Ishikawa (cell line): Measurements from ENCODE around the gene FAM229B.

Source experiments
- CEBPB ChIP-seq: IDR thresholded peaks from 2 replicates; pipeline ENCODE4 v1.6.1; 2012
- CREB1 ChIP-seq: IDR thresholded peaks from 2 replicates; pipeline ENCODE4 v1.6.1; 2012; ENCODE audit warnings: low read depth
- EGR1 ChIP-seq: IDR thresholded peaks from 2 replicates; pipeline ENCODE4 v1.6.1; 2012
- EP300 ChIP-seq: IDR thresholded peaks from 2 replicates; pipeline ENCODE4 v1.6.1; 2012; ENCODE audit warnings: borderline replicate concordance
- FOXM1 ChIP-seq: IDR thresholded peaks from 2 replicates; pipeline ENCODE4 v1.6.1; 2012; ENCODE audit warnings: low read depth, borderline replicate concordance
- NFIC ChIP-seq: IDR thresholded peaks from 2 replicates; pipeline ENCODE4 v1.6.1; 2012
- RAD21 ChIP-seq: IDR thresholded peaks from 2 replicates; pipeline ENCODE4 v1.6.1; 2012; ENCODE audit warnings: low read depth
- TAF1 ChIP-seq: IDR thresholded peaks from 2 replicates; pipeline ENCODE4 v1.6.1; 2012; ENCODE audit warnings: low read depth, mild to moderate bottlenecking
- TCF12 ChIP-seq: IDR thresholded peaks from 2 replicates; pipeline ENCODE4 v1.6.1; 2012; ENCODE audit warnings: low read depth
- YY1 ChIP-seq: IDR thresholded peaks from 2 replicates; pipeline ENCODE4 v1.6.1; 2012; ENCODE audit warnings: low read depth
- ZBTB7A ChIP-seq: IDR thresholded peaks from 2 replicates; pipeline ENCODE4 v1.6.1; 2012; ENCODE audit warnings: low read depth
- TF ChIP-seq, protein P1 (sequence below): IDR thresholded peaks from 2 replicates; pipeline ENCODE4 v1.6.1; 2012; ENCODE audit warnings: low read depth, mild to moderate bottlenecking
- TF ChIP-seq, protein P2 (sequence below): IDR thresholded peaks from 2 replicates; pipeline ENCODE4 v1.6.1; 2012
- TF ChIP-seq, protein P3 (sequence below): IDR thresholded peaks from 2 replicates; pipeline ENCODE4 v1.6.1; 2012

DNA sequence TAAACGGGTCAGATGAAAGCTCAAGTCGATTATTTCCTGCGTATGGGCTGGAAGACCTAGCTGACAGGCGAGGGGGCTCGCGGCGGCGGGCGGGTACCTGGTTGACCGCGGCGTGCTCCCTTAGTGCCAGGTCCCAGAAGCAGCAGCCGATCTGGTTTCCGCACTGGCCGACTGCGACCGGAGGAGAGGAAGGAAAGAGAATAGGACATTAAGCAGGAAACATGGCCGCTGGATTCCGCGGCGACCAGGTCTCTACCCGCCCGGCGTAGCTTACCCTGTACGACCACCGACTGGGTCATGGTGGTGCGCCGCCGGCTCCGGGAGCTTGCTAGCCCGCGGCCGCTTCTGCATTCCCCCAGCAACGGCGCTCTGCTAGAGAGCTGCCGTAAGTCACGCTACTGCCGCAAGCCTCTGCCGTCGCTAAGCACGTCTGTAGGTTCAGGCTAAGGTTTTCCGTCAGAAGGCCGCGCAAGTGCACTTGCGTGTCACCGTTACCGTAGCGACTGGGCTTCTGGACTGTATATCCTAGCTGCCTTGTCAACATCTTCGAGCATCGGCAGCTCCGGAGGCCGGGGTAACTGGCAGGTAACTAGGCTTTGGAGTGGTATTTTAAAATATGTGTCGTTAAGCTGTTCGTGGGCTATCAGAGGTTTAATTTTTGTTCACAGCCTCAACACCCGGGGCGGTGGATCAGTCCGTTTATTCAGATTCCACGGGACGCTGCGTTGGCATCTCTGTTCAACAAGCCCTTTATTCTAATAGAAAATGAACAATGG lies at the start of gene FAM229B, which contains the start of gene TUBE1:
- TF ChIP-seq, protein P1, sequence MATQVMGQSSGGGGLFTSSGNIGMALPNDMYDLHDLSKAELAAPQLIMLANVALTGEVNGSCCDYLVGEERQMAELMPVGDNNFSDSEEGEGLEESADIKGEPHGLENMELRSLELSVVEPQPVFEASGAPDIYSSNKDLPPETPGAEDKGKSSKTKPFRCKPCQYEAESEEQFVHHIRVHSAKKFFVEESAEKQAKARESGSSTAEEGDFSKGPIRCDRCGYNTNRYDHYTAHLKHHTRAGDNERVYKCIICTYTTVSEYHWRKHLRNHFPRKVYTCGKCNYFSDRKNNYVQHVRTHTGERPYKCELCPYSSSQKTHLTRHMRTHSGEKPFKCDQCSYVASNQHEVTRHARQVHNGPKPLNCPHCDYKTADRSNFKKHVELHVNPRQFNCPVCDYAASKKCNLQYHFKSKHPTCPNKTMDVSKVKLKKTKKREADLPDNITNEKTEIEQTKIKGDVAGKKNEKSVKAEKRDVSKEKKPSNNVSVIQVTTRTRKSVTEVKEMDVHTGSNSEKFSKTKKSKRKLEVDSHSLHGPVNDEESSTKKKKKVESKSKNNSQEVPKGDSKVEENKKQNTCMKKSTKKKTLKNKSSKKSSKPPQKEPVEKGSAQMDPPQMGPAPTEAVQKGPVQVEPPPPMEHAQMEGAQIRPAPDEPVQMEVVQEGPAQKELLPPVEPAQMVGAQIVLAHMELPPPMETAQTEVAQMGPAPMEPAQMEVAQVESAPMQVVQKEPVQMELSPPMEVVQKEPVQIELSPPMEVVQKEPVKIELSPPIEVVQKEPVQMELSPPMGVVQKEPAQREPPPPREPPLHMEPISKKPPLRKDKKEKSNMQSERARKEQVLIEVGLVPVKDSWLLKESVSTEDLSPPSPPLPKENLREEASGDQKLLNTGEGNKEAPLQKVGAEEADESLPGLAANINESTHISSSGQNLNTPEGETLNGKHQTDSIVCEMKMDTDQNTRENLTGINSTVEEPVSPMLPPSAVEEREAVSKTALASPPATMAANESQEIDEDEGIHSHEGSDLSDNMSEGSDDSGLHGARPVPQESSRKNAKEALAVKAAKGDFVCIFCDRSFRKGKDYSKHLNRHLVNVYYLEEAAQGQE = no peak
- TF ChIP-seq TCF12 (peak; percentile 53; the same call in 1 of the 2 replicates), CREB1 (no peak), CEBPB (no peak), FOXM1 (no peak), ZBTB7A (no peak), RAD21 (no peak), NFIC (no peak), EGR1 (no peak), YY1 (peak; percentile 36; the same call in 1 of the 2 replicates), TAF1 (peak; percentile 88), EP300 (no peak)
- TF ChIP-seq, protein P2, sequence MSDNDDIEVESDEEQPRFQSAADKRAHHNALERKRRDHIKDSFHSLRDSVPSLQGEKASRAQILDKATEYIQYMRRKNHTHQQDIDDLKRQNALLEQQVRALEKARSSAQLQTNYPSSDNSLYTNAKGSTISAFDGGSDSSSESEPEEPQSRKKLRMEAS = peak; percentile 45; the same call in 1 of the 2 replicates
- TF ChIP-seq, protein P3, sequence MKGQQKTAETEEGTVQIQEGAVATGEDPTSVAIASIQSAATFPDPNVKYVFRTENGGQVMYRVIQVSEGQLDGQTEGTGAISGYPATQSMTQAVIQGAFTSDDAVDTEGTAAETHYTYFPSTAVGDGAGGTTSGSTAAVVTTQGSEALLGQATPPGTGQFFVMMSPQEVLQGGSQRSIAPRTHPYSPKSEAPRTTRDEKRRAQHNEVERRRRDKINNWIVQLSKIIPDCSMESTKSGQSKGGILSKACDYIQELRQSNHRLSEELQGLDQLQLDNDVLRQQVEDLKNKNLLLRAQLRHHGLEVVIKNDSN = no peak
